COR-L47 (cell line): Measurements from ENCODE around the gene TUBA1A.
A peak's percentile ranks its signal among the peaks of the same experiment; 100 is the strongest.
"Not testable (repeated sequence)": the region's sequence is repeated elsewhere in the genome, so short reads cannot be mapped to it uniquely, and the experiment has no call there.

Experiments used
- DNase-seq: peaks from one replicate; lab custom pipeline; 2025; lab: John Stamatoyannopoulos, UW

TUBA1A gene

GRCh38 chr12:49200919-49201594 lies 12.2 kb upstream of the TUBA1A start:
- DNase-seq = peak; percentile 75

- peak; percentile 76 for DNase-seq
Measured at GRCh38 chr12:49198431-49199155, 9.7 kb upstream of the TUBA1A start.

DNA sequence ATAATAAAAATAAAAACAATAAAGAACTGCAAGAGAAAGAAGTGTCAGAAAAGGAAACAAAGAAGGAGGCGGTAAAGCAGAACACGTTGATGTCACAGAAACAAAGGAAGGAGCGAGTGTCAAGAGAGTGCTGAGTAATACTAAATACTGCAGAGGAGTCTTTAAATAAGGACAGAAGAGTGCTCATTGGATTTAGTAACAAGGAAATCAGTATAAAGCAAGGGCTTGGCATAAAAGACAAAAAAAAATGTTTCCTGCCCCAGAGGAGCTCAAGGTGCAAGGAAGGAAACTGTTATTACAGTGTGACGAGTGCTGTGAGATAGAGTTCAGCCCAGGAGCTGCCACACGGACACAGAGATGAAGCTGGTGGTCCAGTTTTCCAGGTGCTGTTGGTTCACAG lies 8.4 kb upstream of the TUBA1A start:
- no peak for DNase-seq

DNA sequence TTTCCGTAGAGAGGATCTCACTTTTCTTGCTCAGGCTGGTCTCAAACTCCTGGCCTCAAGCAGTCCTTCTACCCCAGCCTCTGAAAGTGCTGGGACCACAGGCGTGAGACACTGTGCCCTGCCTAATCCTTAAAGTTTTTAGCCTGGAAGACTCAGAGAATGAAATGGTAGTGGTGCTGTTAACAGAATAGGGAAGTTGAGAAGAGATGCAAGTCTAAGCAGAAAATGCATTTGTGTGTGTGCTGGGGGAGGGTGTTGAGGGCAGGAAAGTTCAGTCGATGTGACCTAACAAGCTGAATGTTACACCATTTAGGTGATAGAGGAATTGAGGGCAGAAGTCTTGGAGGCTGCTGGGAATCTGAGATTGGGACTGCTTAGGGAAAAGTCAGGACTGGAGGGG lies 6.9 kb upstream of the TUBA1A start:
- no peak for DNase-seq

DNA sequence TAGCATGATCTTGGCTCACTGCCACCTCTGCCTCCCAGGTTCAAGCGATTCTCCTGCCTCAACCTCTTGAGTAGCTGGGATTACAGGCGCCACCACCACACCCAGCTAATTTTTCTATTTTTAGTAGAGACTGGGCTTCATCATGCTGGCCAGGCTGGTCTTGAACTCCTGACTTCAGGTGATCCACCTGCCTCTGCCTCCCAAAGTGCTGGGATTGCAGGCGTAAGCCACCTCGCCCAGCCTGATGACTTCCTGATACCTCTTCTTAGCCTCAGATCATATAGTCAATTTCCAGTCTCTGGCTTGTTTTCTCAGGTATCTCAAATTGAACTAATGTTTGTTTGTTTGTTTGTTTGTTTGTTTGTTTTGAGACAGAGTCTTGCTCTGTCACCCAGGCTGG lies 4.9 kb upstream of the TUBA1A start:
- not testable (repeated sequence) for DNase-seq

GRCh38 chr12:49191498-49191897 lies 2.6 kb upstream of the TUBA1A start:
- not testable (repeated sequence) for DNase-seq

DNA sequence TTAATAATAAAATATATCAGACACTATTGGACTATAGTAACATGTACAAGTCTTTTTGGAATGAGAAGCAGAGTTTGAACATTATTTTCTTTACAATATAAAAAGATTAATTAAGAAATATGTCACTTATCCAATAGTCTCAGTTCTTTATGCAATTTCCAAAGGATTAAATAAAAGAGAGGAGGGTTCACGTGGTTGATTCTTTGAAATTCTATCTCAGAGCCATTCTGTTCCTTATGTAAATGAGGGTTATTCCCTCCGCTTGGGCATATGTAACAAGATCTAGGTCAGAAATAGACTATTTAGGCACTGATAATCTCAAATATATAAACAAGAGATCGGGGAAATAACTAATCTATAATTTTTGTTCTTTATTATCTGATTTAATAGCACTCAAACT lies 2.1 kb upstream of the TUBA1A start:
- DNase-seq = no peak

- peak; percentile 69 for DNase-seq
Measured at GRCh38 chr12:49189731-49190716, 1.1 kb upstream of the TUBA1A start.

DNA sequence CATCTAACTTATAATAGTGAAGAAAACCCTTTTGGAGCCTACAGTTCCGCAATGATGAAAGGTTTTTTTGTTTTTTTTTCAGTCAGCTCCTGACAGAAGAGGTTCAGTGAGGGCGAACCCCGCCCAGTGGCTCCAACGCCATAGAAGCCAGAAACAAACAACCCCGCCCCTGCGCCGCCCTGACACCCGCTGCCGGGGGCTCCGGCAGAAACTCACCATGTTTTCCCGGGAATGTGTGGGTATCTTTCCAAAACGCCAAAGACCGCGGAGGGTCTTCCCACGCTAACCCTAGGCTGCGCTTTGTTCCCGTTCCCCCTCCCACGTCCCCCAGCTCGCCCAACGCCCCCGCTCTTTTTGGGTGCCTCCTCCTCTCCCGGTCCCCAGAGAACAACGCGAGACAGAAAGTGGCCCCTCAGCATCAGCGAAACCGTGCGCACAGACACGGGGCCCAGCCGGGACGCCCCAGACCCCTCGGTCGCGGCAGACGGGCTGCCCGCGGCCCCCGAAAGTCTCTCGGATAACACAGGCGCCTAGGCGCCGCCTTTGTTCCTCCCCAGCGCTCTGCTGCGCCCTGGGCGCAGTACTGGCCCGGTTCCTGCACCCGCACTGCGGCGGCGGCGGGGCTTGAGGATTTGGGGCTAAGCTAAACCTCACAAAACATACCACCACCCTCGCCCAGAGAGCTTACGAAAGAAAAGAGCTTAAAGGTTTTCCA lies 522 bp downstream of the TUBA1A start:
- DNase-seq = peak; percentile 48

DNA sequence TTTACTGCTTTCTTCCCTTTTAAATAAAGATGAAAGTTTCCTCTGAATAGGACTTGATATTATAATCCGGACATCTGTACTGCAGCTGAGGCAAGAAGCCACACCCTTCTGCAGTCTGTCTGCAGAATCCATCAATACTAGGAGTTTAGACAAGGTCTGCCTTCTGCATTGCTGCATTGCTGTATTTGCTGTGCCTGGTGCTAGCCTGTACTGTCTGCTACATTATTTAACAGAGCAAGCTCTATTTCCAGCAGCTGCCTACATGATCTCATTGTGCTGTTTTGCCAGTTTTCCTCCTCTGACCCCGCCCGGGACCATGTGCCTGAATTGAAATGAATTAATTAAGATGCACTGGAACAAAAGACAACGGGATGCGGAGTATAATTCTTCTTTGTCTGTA lies 1.7 kb downstream of the TUBA1A start:
- DNase-seq = peak; percentile 57

DNA sequence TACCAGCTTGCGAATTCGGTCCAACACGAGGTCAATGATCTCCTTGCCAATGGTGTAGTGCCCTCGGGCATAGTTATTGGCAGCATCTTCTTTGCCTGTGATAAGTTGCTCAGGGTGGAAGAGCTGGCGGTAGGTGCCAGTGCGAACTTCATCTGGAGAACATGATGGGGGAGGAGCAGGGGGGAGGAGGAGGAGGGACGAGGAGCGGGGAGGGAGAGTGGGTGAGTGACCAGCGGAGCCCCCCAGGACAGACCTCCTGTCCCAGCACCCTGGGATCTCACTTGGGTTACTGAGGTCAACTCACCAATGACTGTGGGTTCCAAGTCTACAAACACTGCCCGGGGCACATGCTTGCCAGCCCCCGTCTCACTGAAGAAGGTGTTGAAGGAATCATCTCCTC lies 2.6 kb downstream of the TUBA1A start:
- DNase-seq = not testable (repeated sequence)

- DNase-seq = not testable (repeated sequence)
Measured at GRCh38 chr12:49184697-49185096, 4.2 kb downstream of the TUBA1A start.

- not testable (repeated sequence) for DNase-seq
Measured at GRCh38 chr12:49183214-49183950, 5.5 kb downstream of the TUBA1A start.

DNA sequence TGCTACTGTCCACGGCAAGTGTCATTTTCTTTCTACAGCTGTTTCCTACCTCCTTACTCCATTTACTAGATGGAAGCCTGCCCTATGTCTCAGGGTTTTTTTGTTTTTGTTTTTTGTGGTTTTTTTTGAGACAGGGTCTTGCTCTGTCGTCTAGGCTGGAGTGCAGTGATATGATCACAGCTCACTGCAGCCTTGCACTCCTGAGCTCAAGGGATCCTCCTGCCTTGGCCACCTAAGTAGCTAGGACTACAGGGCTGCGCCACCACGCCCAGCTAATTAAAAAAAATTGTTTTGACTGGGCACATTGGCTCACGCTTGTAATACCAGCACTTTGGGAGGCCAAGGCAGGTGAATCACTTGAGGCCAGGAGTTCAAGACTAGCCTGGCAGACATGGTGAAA lies 14.7 kb downstream of the TUBA1A start:
- no peak for DNase-seq

DNA sequence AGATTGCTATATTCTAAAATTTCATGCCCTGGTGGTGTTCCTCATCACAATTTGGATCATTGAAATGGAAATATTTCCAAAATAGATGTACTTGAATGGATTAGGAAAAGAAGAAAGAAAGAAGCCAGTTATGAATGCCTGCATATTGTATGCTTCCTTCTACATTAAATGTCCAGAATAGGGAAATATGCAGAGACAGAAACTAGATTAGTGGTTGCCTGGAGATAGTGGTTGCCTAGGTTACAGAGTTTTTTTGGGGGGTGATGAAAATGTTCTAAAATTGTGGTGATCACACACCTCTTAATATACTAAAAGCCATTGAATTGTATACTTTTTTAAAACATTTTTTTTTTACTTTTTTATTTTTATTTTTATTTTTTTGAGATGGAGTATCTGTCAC lies 18.0 kb downstream of the TUBA1A start:
- DNase-seq = no peak

- DNase-seq = no peak
Measured at GRCh38 chr12:49165114-49165513, 23.8 kb downstream of the TUBA1A start.

GRCh38 chr12:49161901-49162300 lies 27.0 kb downstream of the TUBA1A start:
- not testable (repeated sequence) for DNase-seq

DNA sequence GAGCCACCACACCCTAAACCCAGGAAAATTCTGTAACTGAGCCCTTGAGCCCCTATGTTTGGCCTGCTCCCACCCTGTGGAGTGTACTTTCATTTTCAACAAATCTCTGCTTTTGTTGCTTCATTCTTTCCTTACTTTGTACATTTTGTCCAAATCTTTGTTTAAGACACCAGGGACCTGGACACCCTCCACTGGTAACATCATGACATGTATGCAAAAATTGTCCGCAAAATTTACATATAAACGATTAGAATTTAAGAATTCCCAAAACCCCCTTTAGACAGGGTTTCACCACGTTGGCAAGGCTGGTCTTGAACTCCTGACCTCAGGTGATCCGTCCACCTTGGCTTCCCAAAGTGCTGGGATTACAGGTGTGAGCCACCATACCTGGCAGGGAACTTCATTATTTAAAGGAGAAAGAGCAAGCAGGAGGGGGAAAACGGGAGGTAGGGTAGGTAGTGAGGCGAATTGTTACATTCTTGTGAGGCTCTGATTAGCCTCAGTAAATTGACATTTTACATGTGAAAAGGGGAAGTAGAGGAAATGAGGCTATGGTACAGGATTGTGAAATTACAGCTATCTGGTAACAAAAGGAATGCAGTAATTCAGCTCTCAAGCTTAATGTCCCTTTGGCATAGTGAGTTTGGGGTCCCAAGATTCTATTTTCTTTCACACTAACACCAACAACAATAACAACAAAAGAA lies 27.6 kb downstream of the TUBA1A start:
- DNase-seq = no peak

DNA sequence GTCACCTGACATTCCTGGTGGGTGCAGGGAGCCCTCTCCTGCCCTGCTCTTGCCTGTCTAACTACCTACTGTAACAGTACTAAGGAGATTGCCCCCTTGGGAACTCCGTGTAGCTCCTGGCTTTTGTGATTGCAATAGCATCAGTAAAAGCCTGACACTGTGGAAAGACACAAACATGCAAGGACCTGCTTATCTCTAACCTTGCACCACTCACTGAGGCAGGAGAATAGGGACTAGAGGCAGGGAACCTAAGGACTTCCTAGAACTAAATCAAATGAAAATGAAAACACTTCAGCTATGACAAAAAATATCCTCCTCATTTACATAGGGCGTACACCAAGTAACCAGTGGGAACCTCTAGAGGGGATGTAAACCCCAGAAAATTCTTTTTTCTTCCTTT lies 28.5 kb downstream of the TUBA1A start:
- DNase-seq = no peak

- DNase-seq = no peak
Measured at GRCh38 chr12:49154221-49154620, 34.7 kb downstream of the TUBA1A start.
